Mammary epithelial cell (primary cell): ENCODE results near the gene DPAGT1.
"Not testable (repeated sequence)": the region's sequence is repeated elsewhere in the genome, so short reads cannot be mapped to it uniquely, and the experiment has no call there.

Experiments
- EZH2 ChIP-seq: IDR thresholded peaks from 2 replicates; pipeline ENCODE4 v1.6.1; 2012; ENCODE audit warnings: low read length, inconsistent platforms, borderline replicate concordance
- TF ChIP-seq, protein P1 (sequence below), 2 donors: IDR thresholded peaks in 1 of 2; conservative IDR thresholded peaks in 1 of 2; 2 replicates each; pipeline ENCODE4 v1.5.1; 2011 to 2012; ENCODE audit warnings: inconsistent platforms in 2 of 2, low read length in 2 of 2, mild to moderate bottlenecking in 2 of 2, control low read depth in 1 of 2, low read depth in 1 of 2; ENCODE audit not compliant: insufficient read depth in 1 of 2; ENCODE audit errors: extremely low read depth in 1 of 2

- TF ChIP-seq EZH2 = not testable (repeated sequence)
- TF ChIP-seq, protein P1, sequence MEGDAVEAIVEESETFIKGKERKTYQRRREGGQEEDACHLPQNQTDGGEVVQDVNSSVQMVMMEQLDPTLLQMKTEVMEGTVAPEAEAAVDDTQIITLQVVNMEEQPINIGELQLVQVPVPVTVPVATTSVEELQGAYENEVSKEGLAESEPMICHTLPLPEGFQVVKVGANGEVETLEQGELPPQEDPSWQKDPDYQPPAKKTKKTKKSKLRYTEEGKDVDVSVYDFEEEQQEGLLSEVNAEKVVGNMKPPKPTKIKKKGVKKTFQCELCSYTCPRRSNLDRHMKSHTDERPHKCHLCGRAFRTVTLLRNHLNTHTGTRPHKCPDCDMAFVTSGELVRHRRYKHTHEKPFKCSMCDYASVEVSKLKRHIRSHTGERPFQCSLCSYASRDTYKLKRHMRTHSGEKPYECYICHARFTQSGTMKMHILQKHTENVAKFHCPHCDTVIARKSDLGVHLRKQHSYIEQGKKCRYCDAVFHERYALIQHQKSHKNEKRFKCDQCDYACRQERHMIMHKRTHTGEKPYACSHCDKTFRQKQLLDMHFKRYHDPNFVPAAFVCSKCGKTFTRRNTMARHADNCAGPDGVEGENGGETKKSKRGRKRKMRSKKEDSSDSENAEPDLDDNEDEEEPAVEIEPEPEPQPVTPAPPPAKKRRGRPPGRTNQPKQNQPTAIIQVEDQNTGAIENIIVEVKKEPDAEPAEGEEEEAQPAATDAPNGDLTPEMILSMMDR (conservative IDR thresholded peaks at IDR 0.05 in 1 of 2, IDR thresholded peaks at IDR 0.05 in 1 of 2; ENCODE audit: extremely low read depth in 1 of 2, insufficient read depth in 1 of 2, low read depth in 1 of 2, low read length in 2 of 2) = not testable (repeated sequence)
These were observed 42.5 kb downstream of the DPAGT1 start for GRCh38 chr11:119059128-119059527.
